ENCODE results near the gene TPM4.

DNA sequence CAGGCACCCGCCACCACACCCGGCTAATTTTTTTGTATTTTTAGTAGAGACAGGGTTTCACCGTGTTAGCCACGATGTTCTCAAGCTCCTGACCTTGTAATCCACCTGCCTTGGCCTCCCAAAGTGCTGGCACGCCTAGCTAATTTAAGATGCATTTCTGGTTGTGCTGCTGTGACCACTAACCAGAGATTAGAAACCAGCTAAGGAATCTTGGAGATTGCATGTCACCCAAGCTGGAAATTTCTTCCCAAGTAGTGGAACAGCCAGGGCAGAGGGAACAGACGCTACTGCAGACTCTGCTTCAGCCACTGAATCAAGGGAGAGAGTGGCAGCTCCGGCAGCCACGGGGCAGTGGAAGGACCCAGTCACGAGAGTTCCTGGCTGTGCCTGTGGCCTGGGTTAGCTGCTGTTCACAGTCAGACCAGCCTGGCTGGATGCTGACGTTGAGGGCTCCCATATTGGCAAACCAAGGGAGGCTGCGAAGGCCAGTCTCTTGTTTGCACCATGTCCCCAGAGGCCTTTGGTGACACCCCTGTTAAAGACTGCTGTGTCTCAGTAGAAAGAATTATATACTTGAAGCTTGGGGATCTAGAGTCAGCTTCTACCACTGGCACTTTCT, 7.9 kb downstream of the TPM4 start:
- TF ChIP-seq, protein P1, sequence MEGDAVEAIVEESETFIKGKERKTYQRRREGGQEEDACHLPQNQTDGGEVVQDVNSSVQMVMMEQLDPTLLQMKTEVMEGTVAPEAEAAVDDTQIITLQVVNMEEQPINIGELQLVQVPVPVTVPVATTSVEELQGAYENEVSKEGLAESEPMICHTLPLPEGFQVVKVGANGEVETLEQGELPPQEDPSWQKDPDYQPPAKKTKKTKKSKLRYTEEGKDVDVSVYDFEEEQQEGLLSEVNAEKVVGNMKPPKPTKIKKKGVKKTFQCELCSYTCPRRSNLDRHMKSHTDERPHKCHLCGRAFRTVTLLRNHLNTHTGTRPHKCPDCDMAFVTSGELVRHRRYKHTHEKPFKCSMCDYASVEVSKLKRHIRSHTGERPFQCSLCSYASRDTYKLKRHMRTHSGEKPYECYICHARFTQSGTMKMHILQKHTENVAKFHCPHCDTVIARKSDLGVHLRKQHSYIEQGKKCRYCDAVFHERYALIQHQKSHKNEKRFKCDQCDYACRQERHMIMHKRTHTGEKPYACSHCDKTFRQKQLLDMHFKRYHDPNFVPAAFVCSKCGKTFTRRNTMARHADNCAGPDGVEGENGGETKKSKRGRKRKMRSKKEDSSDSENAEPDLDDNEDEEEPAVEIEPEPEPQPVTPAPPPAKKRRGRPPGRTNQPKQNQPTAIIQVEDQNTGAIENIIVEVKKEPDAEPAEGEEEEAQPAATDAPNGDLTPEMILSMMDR (IDR thresholded peaks at IDR 0.05; ENCODE audit: low read depth, low read length, poor library complexity, severe bottlenecking): no peak
- TF ChIP-seq EZH2phosphoT487 (IDR thresholded peaks at IDR 0.05; ENCODE audit: borderline replicate concordance, low read length): no peak
